Transverse colon (tissue), 4 donors: ENCODE measurements around the gene NACA. TPM values are rescaled to one million over a fixed set of nuclear protein-coding genes. Genes with fewer than 3 reads are reported as not detected.
"Not testable (repeated sequence)": the region's sequence is repeated elsewhere in the genome, so short reads cannot be mapped to it uniquely, and the experiment has no call there.

Experiments
- DNase-seq: peaks from one replicate; pipeline ENCODE4 v3.0.0-alpha.2; 2019
- H3K27ac ChIP-seq, 4 donors: fragments of 200-600 bp; sonication (generic); 2 replicates each; pipeline ENCODE4 v1.5.1; 2016 to 2018; ENCODE audit warnings: inconsistent platforms in 4 of 4
- H3K27me3 ChIP-seq: fragments of 200-600 bp; sonication (generic); 2 replicates; pipeline ENCODE4 v1.5.1; 2017; ENCODE audit warnings: inconsistent platforms
- H3K36me3 ChIP-seq, 4 donors: fragments of 200-600 bp; sonication (generic); 2 replicates each; pipeline ENCODE4 v1.5.1; 2017 to 2019; ENCODE audit warnings: inconsistent platforms in 4 of 4
- H3K4me1 ChIP-seq, 4 donors: fragments of 200-600 bp; sonication (generic); 2 replicates each; pipeline ENCODE4 v1.5.1; 2017 to 2020; ENCODE audit warnings: inconsistent platforms in 4 of 4
- H3K4me3 ChIP-seq, 4 donors: fragments of 200-600 bp; sonication (generic); 1 replicate in 1 of 4; 2 replicates in 3 of 4; pipeline versions ENCODE4 v1.5.1 to v1.6.1; 2017 to 2019; ENCODE audit warnings: inconsistent platforms in 4 of 4
- H3K9me3 ChIP-seq, 2 donors: fragments of 200-600 bp; sonication (generic); 2 replicates each; pipeline ENCODE4 v1.5.1; 2017 to 2019; ENCODE audit warnings: inconsistent platforms in 2 of 2
- CTCF ChIP-seq, 5 experiments: fragments of 200-600 bp in 3 of 5; fragments of 450-650 bp in 2 of 5; sonication (generic) in 3 of 5; IDR thresholded peaks; 1 replicate in 2 of 5; 2 replicates in 3 of 5; pipeline ENCODE4 v1.5.1; 2016 to 2017; ENCODE audit warnings: antibody characterized with exemption in 5 of 5, inconsistent platforms in 3 of 5, mild to moderate bottlenecking in 2 of 5, moderate library complexity in 1 of 5
- EP300 ChIP-seq: sonication (generic); formaldehyde crosslinking; IDR thresholded peaks from one replicate; pipeline ENCODE4 v1.6.1; 2017; ENCODE audit warnings: antibody characterized with exemption, low read depth
- POLR2A ChIP-seq: fragments of 450-650 bp; IDR thresholded peaks from one replicate; pipeline ENCODE4 v1.6.1; 2016; ENCODE audit warnings: antibody characterized with exemption, mild to moderate bottlenecking, moderate library complexity
- POLR2AphosphoS5 ChIP-seq, 3 donors: sonication (generic); formaldehyde crosslinking; IDR thresholded peaks; one replicate each; pipeline ENCODE4 v1.6.1; 2016; ENCODE audit warnings: antibody characterized with exemption in 3 of 3
- WGBS, 2 donors: methylation state at CpG; one replicate each; pipeline ENCODE4 v1.1.5; 2018; ENCODE audit warnings: low coverage in 1 of 2; 5-methylcytosine and 5-hydroxymethylcytosine counted together
- in situ Hi-C, 4 donors: fragments of 200-750 bp; cut with MboI; loops; one replicate each; pipeline versions ENCODE4 v1.15.0 to v1.15.1; 2017; ENCODE audit warnings: low sequenced_read_pairs in 3 of 4, low pct_ligation_motif_present in 1 of 4, low pct_unique_long_range_greater_than_20kb in 1 of 4
- intact Hi-C: fragments of 100-400 bp; cut with DNase I; formaldehyde crosslinking; loops from one replicate; pipeline ENCODE4 v1.15.1; 2023; ENCODE audit warnings: low total_unique reads
- total RNA-seq, 4 donors: library from RNA; depleted of rRNA; stranded (reverse); fragments of >200 nt; gene quantifications; one replicate each; pipeline ENCODE4 v1.1.0, GENCODE V29; 2016

Gene NACA
- total RNA-seq, 4 donors from 2014 or later, result 187 to 1,049 (median 756) TPM

- Histone ChIP-seq H3K9me3 (no peaks in the 10 kb centered on the region), H3K36me3 (peaks cover 0 to 47% (median 17%) of the 10 kb centered on the region in 4 donors), H3K4me3 (no peak overlapping the region), H3K4me1 (peaks cover 2 to 54% (median 28%) of the 10 kb centered on the region in 4 donors), H3K27ac (no peak overlapping the region), H3K27me3 (no peaks in the 10 kb centered on the region)
- TF ChIP-seq POLR2A, result no peak
- no peak for TF ChIP-seq POLR2AphosphoS5 (IDR thresholded peaks at IDR 0.05)
- TF ChIP-seq EP300, result no peak
- TF ChIP-seq CTCF (IDR thresholded peaks at IDR 0.05), result no peak
- DNase-seq, result no peak
- intact Hi-C loops (no loop called here), in situ Hi-C loops (no loop called here)
- 80 to 83% methylated on average over 1 to 8 of the region's 8 CpGs for WGBS, 2 donors
Observed at GRCh38 chr12:56715798-56716197, 9.3 kb downstream of the NACA start.

DNA sequence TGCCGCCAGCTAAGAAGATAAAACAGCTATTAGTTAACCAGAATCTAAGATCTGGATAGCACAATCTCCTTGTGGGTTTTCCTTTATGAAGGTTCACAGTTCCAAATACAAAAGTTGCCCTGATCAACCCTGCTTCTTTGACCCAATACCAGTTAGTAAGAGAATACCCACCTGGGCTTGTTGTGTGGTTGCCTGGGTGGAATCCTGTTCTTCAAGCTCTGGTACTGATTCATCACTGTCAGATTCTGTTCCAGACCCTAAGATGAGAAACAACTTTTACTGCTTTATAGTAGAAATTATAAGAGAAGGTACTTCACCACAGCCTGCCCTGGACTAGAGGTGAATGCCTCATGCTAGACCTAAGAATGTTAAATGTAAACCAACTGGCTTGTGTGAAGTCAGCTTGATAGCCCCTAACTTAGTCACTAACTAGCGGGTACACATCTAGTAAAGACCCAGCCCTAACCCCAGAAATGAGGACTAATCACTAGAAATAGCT is 10.6 kb downstream of the NACA start:
- no peaks in the 10 kb centered on the region for H3K27me3 ChIP-seq
- in situ Hi-C loops, result no loop called here
- DNase-seq, result no peak
- TF ChIP-seq EP300 (no peak), POLR2A (no peak), CTCF (IDR thresholded peaks at IDR 0.05) (no peak), POLR2AphosphoS5 (IDR thresholded peaks at IDR 0.05) (no peak)
- no peak overlapping the region for H3K4me3 ChIP-seq
- peaks cover 0 to 41% (median 16%) of the 10 kb centered on the region in 4 donors for H3K4me1 ChIP-seq
- no peak overlapping the region for H3K27ac ChIP-seq
- no peaks in the 10 kb centered on the region for H3K9me3 ChIP-seq
- intact Hi-C loops, result no loop called here
- H3K36me3 ChIP-seq, result peaks cover 0 to 45% (median 17%) of the 10 kb centered on the region in 4 donors
- 93 to 100% methylated on average over 2 of the region's 2 CpGs for WGBS, 2 donors

GRCh38 chr12:56713345-56713744 is 11.8 kb downstream of the NACA start:
- in situ Hi-C loops (no loop called here), intact Hi-C loops (no loop called here)
- H3K27me3 ChIP-seq, result no peaks in the 10 kb centered on the region
- peaks cover 0 to 30% (median 12%) of the 10 kb centered on the region in 4 donors for H3K4me1 ChIP-seq
- H3K4me3 ChIP-seq, result no peak overlapping the region
- TF ChIP-seq POLR2A (no peak), POLR2AphosphoS5 (IDR thresholded peaks at IDR 0.05) (no peak), EP300 (no peak), CTCF (IDR thresholded peaks at IDR 0.05) (no peak)
- no peaks in the 10 kb centered on the region for H3K9me3 ChIP-seq
- 87 to 100% methylated on average over 1 to 3 of the region's 3 CpGs for WGBS, 2 donors
- DNase-seq, result no peak
- peaks cover 0 to 41% (median 17%) of the 10 kb centered on the region in 4 donors for H3K36me3 ChIP-seq
- H3K27ac ChIP-seq, result no peak overlapping the region

DNA sequence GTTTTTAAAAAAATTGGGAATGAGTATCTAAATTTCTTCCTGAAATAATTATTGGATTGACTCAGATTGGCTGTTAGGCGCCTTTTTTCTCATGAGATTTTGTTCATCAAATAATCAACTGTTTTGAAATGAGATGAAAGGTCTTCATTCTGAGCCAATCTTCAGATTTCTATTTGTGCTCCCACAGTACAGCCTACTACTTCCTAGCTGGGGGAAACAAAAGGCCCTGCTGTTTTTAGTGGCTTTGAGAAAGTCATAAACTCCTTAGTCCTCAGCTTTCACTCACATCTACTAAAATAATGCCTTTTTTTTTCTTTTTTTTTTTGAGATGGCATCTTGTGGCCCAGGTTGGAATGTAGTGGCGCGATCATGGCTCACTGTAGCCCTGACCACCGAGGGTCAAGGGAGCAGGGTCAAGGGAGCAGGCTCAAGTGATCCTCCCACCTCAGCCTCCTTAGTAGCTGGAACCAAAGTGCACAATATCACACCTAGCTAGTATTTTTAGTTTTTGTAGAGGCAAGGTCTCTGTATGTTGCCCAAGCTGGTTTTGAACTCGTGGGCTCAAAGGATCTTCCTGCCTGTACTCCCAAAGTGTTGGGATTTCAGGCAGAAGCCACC is 15.2 kb downstream of the NACA start:
- Histone ChIP-seq H3K27ac (no peak overlapping the region), H3K4me3 (no peak overlapping the region)
- TF ChIP-seq POLR2AphosphoS5 (IDR thresholded peaks at IDR 0.05) (no peak), CTCF (IDR thresholded peaks at IDR 0.05) (no peak), POLR2A (no peak), EP300 (no peak)

DNA sequence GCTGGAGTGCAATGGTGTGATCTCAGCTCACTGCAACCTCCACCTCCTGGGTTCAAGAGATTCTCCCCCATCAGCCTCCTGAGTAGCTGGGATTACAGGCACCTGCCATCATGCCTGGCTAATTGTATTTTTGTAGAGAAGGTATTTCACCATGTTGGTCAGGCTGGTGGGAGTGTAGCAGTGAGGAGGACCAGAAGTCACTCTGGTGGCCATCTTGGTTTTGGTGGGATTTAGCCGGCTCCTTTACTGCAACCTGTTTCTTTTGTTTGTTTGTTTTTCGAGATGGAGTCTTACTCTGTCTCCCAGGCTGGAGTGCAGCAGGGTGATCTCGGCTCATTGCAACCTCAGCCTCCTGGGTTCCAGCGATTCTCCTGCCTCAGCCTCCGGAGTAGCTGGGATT is 20.6 kb downstream of the NACA start:
- H3K27ac ChIP-seq, in situ Hi-C loops, intact Hi-C loops, H3K9me3 ChIP-seq, DNase-seq, H3K27me3 ChIP-seq, H3K4me3 ChIP-seq, H3K4me1 ChIP-seq, H3K36me3 ChIP-seq: not testable (repeated sequence)
- WGBS, 2 donors, result 79 to 85% methylated on average over 5 of the region's 5 CpGs

More for the DNA sequence above, 15.2 kb downstream of the NACA start:
- WGBS, 2 donors, result 77 to 92% methylated on average over 4 to 5 of the region's 5 CpGs
- H3K4me1 ChIP-seq, result no peaks in the 10 kb centered on the region
- no peaks in the 10 kb centered on the region for H3K27me3 ChIP-seq
- H3K36me3 ChIP-seq, result peaks cover 0 to 36% (median 17%) of the 10 kb centered on the region in 4 donors
- no peaks in the 10 kb centered on the region for H3K9me3 ChIP-seq
- in situ Hi-C loops, result no loop called here
- DNase-seq, result no peak
- intact Hi-C loops, result no loop called here
